ENCODE results near the gene PEX26.

- TF ChIP-seq CTCF (conservative IDR thresholded peaks at IDR 0.05 in 1 of 2, IDR thresholded peaks at IDR 0.05 in 1 of 2; ENCODE audit: low read depth in 1 of 2, low read length in 2 of 2) = no peak
- no peak for TF ChIP-seq EZH2 (IDR thresholded peaks at IDR 0.05; ENCODE audit: low read length, missing control alignments)
These were observed 10.7 kb upstream of the PEX26 start for GRCh38 chr22:18067121-18067520.
